Activated CD4-positive, alpha-beta T cell treated with anti-CD3 and anti-CD28 coated beads for 24 hours (primary cell): ENCODE data around the gene STK10.
"Not testable (repeated sequence)": the region's sequence is repeated elsewhere in the genome, so short reads cannot be mapped to it uniquely, and the experiment has no call there.

ENCODE experiments used
- DNase-seq, 2 donors: peaks; one replicate each; pipeline ENCODE4 v3.0.0-alpha.2; 2020; ENCODE audit warnings: low read depth in 2 of 2

STK10 gene

GRCh38 chr5:172165465-172165864, 22.6 kb downstream of the STK10 start:
- no peak for DNase-seq

GRCh38 chr5:172164769-172165212, 23.2 kb downstream of the STK10 start:
- DNase-seq, result no peak

- DNase-seq, result no peak
Measured at GRCh38 chr5:172163346-172163745, 24.7 kb downstream of the STK10 start.

DNA sequence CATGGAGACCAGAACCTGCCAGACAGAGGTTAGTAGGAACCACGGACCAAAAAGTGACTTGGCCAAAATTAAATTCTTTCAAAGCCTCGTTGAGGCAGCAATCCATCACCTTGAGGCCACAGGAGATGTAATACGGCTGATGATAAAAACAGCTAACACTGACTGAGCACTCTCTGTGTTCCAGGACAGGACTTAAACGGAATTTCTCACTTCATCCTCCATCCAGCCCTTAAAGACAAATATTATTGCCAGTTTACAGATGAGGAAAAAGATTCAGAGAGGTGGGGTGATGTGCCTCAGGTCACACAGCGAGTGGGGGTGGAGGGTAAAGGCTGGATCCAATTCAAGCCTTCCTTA, 25.1 kb downstream of the STK10 start:
- no peak for DNase-seq

- DNase-seq, result no peak
Measured at GRCh38 chr5:172162323-172162986, 25.6 kb downstream of the STK10 start.

- DNase-seq, result no peak
Measured at GRCh38 chr5:172160506-172160905, 27.5 kb downstream of the STK10 start.

DNA sequence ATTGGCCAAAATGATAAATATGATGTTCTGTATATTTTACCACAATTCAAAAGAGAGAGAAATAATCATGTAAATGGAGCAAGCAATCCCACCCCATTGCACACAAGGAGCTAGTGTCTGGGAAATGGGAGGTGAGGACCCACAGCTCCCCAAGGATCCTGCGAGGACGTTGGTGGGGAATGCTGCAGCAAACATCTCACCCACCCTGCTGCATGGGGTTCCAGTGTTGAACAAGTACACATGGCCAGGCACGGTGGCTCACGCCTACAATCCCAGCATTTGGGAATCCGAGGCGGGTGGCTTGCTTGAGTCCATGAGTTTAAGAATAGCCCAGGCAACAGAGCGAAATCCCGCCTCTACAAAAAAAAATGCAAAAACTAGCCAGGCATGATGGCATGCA, 29.0 kb downstream of the STK10 start:
- no peak for DNase-seq

DNA sequence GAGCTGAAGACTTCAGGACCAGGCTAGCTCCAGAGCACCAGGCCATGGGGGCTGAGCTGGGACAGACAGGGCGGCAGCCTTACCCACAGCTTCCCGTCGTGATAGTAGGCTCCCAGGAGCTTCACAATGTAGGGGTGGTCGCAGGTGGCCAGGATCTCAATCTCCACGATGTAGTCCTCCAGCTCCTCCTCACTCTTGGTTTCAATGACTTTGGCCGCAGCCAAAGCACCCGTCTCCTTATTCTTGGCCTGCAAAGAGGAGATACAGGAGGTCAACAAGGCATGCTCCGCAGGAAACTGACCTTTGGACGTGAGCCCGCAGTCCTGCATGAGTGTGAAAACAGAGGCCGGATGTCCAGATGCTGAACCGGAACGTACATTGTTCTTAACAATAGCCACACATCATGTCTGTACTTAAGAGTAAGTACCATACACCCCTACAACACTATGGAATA, 31.5 kb downstream of the STK10 start:
- DNase-seq, result no peak

GRCh38 chr5:172155101-172155500, 32.9 kb downstream of the STK10 start:
- DNase-seq, result not testable (repeated sequence)

DNA sequence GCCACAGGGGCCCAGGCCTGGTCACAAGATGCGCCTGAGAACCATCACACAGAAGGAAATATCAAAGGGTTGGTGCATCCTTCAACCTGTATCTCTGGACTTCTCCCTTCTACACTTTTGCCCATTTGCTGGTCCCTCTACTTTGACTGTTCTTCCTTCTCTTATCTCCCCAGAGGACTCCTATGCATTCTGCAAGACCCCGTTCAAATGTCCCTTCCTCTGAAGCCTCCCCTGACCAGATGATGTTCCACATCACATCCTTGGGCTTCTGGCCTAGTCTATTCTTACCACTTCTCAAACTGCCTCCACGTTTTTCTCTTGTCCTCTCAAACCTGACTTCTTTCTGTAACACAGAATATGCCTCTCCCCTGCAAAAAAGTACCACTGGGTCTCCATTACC, 34.3 kb downstream of the STK10 start:
- DNase-seq, result no peak

DNA sequence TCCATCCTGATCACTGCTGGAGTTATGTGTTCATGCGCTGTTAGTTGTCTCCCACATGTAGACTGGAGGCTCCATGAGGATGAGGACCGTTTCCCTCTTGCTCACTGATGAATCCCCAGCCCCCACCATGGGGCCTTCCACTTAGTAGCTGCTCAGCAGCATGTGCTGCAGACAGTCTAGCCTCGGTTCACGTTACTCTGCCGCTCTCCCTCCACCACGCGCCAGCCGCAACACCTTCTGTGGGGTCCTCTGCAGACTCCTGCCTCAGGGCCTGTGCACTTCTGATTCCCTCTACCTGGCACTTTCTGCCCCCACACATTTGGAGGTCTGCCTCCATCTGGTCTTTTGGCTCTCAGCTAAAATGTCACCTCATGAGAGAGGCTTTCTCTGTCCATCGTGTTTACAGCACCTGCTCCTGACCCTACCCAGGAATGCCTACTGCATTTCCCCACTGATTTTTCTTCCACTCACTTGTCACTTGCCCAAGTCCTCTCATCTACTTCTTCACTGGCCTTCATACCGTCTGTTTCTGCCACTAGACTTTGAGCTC, 36.3 kb downstream of the STK10 start:
- DNase-seq, result no peak

GRCh38 chr5:172150514-172151425, 37.3 kb downstream of the STK10 start:
- DNase-seq, result no peak

DNA sequence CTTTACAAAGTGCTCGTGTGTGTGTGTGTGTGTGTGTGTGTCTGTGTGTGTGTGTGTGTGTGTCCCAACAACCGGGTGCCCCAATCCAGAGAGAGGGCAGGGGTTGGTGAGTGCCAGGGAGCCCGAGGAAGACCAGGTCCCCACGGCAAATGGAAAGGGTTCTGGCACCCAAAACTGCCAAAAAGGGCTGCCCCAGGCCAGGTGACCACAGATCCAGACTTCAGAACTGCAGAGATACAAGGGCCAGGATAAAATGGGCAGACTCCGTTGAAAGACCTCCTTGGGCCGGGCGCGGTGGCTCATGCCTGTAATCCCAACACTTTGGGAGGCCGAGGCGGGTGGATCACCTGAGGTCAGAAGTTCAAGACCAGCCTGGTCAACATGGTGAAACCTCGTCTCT, 38.5 kb downstream of the STK10 start:
- DNase-seq, result not testable (repeated sequence)

DNA sequence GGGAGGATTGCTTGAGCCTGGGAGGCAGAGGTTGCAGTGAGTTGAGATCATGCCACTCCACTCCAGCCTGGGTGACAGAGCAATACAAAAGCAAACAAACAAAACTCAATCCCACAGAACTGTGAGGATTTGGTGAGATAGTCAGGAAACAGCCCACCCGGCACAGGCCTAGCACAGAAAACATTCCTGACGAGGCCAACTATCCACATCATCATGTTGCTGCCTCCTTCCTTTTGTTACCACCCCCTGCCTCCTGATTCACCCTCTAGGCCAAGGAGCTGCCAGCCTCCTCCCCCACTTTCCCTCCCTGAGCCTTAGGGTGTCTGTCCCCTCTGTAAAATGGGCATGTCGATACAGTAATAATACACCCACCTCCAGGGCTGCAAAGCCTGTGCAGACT, 39.0 kb downstream of the STK10 start:
- DNase-seq, result no peak

- DNase-seq, result no peak
Measured at GRCh38 chr5:172148381-172148780, 39.6 kb downstream of the STK10 start.

GRCh38 chr5:172147857-172148256, 40.2 kb downstream of the STK10 start:
- DNase-seq, result no peak

DNA sequence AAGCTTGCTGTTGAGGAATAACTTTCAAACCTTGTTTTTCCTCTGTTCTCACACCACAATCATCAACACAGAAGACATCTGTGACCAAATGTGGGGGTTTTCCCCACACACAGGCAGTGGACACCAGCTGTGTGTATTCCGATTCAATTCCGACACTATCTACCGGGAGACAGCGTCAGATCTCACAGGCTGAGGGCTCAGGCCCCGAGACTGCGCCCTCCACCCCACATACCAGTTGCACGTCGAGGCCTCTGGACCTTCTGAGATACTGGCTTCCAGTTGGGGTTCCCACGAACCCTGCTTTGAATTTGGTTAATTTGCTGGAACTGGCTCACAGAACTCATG, 41.3 kb downstream of the STK10 start:
- no peak for DNase-seq

DNA sequence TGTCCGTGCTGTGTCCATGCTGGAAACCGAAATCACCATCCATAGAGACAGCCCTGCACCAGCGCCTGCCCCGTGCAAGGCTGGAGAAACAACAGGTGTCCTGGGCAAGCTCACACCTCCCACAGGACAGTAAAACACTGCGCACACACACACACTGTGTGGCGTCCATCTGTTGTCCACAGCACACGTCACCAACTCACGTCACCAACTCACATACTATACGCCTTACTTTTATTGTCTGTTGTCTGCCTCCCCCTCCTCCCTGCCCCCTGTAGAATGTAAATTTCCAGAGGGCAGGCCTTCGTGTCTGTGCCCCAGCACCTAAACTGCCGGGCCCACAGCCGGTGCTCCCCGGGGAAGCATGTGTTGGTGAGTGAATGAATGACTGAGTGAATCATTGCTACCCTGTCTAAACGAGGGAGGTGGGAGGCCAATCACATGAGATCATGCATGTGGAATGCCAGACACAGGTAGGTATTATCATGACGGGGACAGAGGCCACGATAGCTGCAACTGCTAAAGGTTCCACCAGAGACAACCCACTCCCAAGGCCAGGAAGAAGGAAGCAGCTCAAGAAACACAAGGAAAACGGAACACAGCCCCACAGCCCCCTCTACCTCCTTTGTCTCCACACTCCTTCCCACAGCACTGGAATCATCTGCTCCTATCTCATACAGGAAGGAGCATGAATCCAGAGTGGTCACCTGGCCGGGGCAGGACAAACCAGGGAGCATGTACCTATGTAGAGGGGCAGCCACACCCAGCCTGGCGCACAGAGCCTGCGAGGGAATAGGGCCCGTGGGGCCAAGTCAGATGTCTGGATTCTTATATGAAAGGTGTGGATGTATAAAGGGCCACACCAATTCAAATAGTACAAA, 41.9 kb downstream of the STK10 start:
- no peak for DNase-seq

GRCh38 chr5:172144931-172145869, 42.8 kb downstream of the STK10 start:
- DNase-seq, result no peak

GRCh38 chr5:172144291-172144815, 43.7 kb downstream of the STK10 start:
- DNase-seq, result no peak

- DNase-seq, result no peak
Measured at GRCh38 chr5:172143875-172144274, 44.1 kb downstream of the STK10 start.
